CD4-positive, alpha-beta T cell treated with Interleukin-2 at 100 ng/mL for 4 hours (primary cell): Measurements from ENCODE around the gene SPDYE1.
"Not testable (repeated sequence)": the region's sequence is repeated elsewhere in the genome, so short reads cannot be mapped to it uniquely, and the experiment has no call there.

Source experiments
- DNase-seq: peaks from one replicate; pipeline ENCODE4 v3.0.0-alpha.2; 2020; ENCODE audit warnings: low spot score

The SPDYE1 gene, protein sequence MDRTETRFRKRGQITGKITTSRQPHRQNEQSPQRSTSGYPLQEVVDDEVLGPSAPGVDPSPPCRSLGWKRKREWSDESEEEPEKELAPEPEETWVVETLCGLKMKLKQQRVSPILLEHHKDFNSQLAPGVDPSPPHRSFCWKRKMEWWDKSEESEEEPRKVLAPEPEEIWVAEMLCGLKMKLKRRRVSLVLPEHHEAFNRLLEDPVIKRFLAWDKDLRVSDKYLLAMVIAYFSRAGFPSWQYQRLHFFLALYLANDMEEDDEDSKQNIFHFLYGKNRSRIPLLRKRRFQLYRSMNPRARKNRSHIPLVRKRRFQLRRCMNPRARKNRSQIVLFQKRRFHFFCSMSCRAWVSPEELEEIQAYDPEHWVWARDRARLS

DNA sequence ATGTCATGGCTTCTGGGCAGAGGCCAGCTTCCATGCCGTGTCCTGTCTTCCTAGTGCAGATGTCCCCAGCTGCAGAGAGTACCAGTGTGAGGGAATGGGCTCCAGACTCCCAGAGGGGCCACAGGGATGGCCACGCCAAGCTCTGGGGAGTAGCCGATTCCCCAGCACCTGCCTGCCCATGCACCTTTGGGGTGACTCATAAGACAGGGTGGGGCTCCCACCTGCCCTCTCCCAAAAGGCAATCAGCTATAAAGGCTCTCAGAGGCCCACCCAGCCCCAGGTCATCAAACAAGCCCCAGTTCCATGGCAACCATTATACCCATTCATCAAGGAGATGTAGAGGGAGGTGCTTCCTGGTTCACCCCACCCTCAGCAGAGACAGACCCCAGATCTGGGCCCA is at the start of gene SPDYE1:
Gene SPDYE1 (plus strand): TSS at position 366 of the 400 bp plus-strand sequence. CDS start 2,053 bp downstream, outside the sequence.
- not testable (repeated sequence) for DNase-seq

DNA sequence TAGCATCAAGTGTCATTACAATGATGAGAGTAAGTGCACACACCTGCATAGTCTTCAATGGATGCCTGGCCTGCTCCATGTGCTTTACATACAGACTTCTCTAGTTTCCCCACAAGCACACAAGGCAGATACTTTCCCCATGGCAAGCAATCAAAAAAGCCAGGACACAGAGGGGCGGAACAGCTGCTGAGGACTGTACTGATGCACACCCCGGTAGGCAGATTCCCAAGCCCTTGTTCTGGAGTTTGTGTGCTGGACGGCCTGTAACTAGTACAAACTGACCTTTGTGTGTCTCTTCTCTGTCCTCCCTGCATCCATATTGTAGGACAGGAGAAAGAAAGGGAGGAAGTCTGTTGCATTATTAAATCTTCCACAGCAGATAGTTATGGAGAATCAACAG is 45.7 kb upstream of the SPDYE1 start:
- no peak for DNase-seq

DNA sequence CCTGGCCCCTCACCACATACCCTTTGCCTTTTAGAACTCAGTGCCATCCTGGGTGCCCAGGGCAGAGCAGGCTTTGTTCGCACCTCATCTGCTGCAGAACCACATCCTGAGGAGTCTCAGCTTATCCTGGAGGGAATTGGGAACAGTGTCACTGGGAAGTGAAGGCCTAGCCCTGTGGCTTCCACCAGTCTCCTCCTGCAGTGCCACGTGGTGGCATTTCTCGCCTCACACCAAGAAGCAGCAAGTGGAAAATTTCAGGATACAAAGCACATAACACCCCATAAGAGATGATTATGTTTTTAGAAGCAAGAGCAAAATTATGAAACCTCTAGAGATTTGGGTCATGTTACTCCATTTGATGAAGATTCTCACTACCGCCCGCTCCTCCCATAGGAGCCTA is 44.6 kb upstream of the SPDYE1 start:
- no peak for DNase-seq

DNA sequence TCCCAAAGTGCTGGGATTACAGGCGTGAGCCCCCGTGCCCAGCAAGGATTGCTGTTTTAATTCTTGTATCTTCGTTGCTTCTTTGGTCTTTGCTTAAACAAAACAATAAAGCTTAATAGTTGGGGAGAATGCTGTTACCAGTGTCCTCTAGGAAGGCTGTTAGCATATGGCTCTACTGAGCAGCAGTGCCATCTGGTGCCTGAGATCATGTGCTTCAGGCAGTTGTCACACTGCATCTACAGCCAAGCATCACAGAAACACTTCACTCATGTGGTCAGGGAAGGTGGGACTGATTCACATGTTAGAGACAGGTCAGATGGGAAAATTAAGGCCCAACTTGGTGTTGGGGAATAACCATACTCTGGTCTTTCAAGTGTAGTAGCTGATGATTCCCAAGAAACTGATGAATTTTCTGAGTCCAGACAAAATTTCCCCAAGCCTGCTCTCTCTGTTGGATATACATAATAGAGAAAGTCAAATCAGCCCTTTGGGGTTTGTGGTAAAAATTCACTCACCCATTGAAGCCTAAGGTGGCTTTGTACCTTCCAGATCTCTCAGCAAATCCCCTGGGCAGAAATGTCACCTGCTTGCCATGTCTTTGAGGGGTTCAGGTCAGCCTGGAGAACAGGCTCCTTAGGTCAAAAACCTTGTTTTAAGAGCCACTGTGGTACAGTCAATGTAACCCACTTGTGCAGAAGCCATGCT is 43.0 kb upstream of the SPDYE1 start:
- DNase-seq, result no peak

DNA sequence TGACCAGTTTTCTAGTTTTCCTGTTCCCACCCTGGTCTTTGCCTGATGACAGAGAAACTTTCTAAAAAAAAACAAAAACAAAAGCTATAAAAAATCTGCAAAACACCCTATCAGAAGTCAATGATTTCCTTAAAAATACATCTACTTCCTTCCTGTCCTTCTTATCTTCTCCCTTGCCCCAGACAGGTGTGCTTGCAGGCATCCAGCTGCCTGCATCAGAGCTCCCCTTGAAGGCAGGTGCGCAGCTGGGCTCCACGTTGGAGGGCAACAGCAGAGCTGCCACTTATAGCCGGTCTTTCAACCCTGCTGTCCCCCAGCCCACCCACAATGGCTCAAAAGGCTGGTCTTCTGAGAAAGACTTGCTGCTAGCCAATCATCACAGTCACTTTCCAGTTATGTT is 41.7 kb upstream of the SPDYE1 start:
- DNase-seq, result no peak

DNA sequence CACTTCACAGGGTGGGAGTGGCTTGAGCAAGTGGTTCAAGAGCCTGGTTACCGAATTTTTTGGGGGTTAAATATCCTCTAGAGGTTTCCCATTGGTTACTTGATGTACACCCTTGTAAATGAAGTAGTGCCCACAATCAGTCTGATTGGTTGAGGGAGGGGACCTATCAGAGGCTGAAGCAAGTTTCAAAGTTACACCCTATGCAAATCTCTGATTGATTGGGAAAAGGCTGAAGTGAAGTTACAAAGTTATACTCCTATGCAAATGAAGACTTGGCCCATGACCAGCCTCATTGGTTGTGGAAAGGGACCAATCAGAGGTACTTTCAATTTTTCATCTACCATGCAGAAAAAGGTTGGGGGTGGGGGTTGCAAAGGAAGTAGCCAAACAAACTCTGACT is 36.8 kb upstream of the SPDYE1 start:
- no peak for DNase-seq

DNA sequence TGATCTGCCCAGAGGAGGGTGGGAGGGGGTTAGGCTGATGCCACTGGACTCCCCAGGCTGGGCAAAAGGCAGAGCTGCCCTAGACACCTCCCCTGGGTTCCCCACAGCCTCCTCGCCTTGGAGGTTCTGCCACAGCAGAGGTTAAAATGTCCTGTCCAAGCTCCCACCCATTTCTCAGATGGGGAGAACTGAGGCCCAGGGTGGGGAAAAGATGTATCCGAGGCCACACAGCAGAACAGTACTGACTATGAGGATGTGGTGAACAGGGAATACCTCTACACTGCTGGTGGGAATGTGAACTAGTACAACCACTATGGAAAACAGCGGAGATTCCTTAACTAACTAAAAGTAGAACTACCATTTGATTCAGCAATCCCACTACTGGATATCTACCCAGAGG is 31.3 kb upstream of the SPDYE1 start:
- DNase-seq, result not testable (repeated sequence)

DNA sequence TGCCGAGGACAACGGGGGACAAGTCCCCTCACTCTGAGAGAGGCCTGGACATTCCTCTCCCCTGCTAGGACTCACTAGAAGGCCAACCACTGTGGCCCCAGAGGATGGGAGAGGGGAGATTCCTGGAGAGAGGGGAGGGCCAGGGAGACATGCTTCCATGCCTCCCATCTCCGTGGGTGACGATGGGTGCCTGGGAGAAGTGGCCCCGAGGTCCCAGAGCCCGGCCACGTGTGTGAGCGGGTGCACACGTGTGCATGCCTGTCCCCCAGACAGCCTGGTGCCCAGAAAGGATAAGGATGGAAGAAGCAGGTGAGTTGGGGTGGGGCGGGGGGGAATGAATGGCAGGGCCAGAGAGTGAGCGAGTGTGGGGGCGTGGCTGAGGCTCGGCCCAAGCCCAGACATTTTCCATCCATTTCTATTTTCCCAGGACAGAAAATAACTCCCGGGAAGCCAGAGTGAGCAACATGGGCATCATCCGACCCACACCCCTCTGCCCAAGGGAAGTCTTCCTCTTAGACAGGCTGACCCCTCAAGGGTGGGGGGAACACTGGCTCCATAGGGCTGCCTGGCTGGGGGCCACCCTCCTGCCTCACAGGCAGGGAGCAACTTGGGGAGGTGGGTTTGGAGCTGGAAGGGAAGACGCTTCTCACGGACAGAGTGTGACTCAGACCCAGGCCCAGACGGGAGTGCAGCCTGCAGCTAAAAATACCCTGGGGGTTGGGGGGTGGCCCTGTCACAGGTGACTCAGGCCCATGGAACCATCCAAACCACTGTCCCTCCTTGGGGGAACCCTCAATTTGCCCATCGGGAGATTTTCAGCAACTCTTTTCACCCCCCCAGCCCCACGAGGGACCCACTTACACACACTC is 29.3 kb upstream of the SPDYE1 start:
- not testable (repeated sequence) for DNase-seq

DNA sequence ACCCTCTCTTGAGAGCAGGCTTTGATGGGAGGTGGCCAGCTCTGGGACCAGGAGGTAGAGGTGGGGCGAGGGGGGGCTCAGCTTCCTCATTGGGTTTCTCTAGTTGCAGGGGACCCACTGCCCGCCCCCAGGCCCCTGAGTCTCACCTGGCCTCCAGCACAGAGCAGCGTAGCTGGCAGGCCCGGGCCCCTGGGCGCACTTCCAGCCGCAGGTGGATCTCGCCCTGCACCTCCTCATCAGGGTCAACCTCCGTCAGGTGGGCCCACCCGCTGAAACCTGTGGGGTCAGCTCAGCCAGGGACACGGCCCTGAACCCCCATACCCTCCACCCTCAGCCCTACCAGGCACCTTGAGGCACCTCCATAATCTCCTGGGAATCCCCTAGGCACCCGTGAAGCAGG is 28.1 kb upstream of the SPDYE1 start:
- not testable (repeated sequence) for DNase-seq

DNA sequence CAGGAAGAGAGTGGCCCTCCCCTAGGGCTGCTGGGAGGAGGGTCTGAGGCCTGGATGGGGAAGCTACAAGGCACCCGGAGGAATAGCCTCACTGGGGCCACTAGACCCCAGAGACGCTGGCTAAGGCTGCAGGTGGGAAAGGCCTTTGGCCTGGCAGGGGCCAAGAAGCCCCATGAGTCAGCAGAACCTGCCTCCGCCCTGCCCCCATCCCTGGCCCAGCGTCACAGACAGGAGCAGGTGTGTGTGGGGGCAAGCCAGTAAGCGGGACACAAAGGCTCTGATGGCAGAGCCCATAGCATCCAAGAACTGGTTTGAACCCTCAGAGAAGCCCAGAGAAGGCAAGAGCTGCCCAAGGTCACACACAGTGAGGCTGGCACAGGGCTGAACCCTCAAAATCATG is 27.0 kb upstream of the SPDYE1 start:
- DNase-seq, result not testable (repeated sequence)

DNA sequence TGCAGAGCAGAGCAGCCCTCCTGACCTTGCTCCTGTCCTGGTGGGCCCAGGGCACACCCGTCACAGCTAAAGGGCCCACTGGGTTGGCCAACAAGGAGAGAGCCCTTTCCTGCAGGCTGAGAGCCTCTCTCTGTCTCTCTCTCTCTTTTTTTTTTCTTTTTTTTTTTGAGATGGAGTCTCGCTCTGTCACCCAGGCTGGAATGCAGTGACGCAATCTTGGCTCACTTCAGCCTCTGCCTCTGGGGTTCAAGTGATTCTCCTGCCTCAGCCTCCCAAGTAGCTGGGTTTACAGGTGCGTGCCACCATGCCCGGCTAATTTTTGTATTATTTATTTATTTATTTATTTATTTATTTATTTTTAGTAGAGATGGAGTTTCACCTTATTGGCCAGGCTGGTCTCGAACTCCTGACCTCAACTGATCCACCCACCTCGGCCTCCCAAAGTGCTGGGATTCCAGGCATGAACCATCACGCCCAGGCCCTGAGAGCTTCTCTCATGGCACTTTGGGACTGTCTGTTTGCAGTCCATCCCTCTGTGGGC is 23.6 kb upstream of the SPDYE1 start:
- DNase-seq, result not testable (repeated sequence)

DNA sequence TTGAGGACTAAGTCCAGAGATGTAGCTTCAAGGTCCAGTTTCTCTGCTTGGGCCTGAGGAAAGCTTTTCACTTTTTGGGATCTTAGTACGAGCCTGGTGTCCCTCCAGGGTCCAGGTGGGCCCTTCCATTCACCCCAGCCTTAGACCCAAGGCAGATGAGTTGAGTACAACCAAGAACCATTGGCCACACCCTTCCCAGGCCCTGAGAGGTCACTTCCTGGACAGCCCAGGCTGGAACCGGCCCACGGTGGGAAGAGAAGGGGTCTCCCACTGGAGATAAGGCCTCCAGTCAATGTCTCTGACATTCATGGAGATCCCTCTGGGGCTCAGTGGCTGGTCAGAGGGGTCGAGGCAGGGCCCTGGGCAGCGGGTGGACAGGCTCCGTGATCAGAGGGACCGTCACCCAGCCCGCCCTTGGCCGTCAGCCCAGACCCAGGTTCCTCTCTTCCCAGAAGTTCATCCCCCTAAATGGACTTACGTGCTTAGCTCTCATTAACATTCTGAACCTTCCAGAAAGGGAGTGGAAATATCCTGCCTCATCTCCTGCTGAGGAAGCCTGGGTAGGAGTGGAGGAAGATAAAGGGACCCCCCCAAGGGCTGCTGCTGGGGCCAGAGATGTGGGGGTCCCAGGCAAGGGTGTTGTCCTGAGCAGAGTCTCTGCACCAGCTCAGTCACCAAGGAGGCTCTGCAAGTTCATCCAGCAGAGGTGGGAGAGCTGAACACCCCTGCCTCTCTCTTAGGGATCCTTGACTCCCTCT is 22.8 kb upstream of the SPDYE1 start:
- not testable (repeated sequence) for DNase-seq

DNA sequence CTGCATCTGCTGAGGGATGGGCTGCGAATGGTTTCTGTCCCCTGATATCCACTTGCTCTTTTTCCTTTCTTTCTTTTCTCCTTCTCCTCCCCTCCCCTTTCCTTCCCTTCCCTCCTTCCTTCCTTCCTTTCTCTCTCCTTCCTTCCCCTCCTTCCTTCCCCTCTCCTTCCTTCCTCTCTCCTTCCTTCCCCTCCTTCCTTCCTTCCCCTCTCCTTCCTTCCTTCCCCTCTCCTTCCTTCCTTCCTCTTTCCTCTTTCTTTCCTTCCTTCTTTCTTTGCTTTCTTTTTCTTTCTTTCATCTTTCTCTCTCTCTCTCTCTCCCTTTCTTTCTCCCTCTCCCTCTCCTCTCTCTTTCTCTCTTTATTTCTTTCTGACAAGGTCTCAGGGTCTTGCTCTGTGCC is 20.2 kb upstream of the SPDYE1 start:
- no peak for DNase-seq

DNA sequence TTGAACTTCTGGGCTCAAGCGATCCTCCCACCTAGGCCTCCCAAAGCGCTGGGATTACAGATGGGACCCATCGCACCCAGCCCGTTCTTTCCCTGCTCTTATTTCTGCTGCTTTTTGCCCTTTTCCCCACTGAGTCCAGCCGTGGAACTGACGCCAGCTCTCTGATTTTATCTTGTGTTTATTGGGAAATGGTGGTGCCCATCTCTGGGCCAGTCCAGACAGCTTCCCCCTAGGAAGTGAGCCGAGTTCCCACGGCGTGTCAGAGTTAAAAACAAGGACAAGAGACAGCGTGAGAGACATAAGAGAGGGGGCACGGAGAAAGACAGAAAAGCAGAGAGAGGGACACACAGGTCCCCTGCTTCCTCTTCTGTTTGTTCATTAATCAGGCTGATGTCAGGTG is 19.6 kb upstream of the SPDYE1 start:
- DNase-seq, result not testable (repeated sequence)

DNA sequence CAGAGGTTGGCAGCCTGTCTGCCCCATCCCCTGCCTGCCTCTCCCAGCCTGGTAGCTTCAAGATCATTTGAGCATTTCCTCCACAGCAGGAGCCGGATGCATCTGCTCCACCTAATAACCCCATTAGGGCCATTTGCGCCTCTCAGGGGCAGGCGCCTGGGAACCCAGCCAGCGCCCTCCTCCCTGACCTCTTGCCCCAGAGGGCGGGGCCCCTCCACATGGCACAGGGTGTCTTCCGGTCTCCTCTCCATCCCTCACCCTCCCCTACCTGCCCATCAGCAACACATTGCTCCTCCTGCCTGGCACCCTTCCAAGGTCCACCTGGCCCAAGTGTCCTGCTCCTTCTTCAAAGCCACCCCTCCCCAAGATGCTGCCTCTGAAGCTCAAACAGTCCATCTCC is 14.8 kb upstream of the SPDYE1 start:
- not testable (repeated sequence) for DNase-seq

DNA sequence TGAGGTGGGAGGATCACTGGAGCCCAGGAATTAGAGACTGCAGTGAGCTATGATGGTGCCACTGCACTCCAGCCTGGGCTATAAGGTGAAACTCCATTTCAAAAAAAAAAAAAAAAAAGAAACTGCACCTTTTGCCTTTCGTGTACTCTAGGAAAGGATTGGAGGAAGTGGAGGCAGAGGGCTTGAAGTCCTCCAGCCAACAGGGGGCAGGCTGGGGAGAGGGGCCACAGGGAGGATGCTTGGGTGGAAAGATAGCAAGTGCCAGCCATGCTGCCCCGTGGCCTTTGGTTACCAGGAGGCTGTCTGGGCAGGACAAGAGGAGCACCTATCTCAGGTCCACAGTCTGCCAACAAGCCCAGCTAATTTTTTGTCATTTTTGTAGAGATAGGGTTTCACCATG is 14.0 kb upstream of the SPDYE1 start:
- DNase-seq, result not testable (repeated sequence)

DNA sequence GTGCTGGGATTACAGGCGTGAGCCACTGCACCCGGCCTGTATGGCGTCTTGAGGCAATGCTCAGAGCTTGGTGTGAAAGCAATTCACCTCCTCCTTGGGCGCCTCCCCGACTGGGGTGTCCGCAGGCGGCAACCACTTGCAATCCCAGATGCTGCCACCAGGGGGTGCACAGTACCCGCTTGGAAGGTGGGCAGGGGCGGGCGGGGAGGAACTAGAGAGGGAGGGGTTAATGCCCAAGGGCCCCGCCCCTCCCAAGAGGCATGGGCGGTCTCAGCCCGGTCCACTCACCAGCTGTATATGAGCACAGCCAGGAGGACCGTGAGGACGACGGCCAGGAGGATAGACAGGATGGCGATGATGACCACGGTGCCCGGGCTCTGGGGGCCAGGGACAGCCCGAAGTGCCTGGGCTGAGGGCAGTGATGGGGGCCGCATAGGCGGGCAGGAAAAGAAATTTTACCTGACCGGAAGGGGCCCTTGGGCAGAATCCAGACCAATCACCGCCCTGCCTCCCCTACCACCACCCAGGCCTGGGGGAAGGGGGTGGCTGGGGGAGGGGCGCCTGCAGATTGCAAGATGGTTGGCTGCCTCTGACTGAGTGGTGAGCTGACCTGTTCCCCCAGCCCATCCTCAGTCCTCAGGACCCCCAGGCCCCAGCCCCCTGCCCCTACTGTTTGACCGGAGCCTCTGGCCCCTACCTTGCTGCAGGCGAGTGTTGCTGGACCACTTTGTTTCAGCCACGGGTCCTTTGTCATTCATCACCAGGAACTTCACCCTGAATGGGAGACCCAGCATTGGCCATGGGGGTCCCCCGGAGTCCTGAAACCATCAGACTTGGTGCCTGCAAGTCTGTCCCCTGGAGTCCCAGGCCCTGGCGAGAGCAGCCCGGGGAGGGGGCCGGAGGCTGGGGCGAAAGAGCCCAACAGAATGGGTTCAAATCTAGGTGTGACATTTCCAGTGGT is 11.5 kb upstream of the SPDYE1 start:
- peak; percentile 88 for DNase-seq

DNA sequence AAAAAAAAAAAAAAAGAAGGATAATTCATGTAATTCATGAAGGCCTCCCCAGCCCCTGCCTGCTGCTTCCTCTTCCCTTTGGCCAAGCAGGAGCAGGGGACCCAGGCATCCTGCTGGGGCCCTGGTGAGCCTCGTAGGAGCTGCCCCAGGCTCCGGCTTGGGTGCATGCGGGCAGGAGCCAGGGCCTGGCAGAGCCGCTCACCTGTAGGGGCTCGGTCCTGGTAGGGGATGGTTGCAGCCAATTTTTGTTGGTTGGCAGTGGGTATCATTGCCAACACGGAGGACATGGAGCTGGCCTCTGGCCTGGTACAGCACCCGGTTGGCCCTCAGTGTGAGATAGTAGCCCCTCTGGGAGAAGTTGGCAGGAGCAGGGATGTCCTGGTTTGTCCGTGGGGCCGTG is 10.2 kb upstream of the SPDYE1 start:
- DNase-seq, result not testable (repeated sequence)

DNA sequence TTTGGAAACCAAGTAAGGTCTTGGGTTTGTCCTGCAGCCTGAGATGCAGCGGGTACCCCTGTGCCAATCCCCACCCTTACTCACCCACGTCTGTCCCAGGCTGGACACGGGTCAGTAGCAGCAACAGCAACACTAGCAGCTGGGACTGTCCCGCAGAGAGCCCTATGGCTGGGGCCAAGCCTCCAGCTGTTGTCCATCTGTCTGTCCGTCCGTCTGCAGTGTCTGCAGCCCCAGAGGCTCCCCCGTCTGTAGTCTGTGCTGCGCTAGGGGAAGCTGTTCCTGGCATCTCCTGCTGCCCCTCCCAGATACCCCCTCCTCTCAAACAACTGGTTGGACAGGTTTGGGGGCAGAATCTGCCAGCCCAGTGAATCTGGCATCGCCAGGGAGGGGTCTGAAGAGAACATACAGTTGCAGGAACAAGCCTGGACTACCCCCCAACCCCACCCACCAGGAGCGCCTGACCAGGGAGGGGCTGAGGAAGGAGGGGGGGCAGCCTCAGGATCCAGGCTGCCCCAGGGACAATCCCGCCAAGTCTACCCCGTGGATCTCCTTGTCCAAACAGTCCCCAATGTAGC is 7.6 kb upstream of the SPDYE1 start:
- not testable (repeated sequence) for DNase-seq

DNA sequence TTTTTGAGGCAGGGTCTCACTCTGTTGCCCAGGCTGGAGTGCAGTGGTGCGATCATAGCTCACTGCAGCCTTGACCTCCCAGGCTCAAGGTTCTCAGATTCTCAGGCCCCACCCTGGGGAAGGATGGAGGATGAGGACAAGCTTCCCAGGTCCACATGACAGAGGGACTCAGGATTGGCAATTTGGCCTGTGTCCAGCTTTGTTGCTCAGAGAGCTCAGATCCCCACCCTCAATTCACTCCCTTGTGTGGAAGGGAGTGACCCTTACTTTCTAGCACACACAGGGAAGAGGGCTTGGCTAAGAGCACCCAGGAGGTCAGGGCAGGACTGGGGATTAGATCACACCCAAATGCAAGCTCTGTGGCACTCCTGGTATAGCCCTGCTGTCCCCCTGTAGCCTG is 6.9 kb upstream of the SPDYE1 start:
- DNase-seq, result not testable (repeated sequence)
